Epithelial cell of proximal tubule (primary cell): Measurements from ENCODE around the gene UNC5A. TPM values are rescaled to one million over a fixed set of nuclear protein-coding genes. Genes with fewer than 3 reads are reported as not detected.

Experiments used
- DNase-seq: peaks from one replicate; pipeline ENCODE4 v3.0.0-alpha.2; 2011; ENCODE audit warnings: low read depth
- H3K4me3 ChIP-seq: 2 replicates; pipeline ENCODE4 v1.5.1; 2011; ENCODE audit warnings: low read depth, mild to moderate bottlenecking, low read length
- total RNA-seq: library from RNA; depleted of rRNA; stranded (reverse); fragments of >200 nt; gene quantifications from 2 replicates; pipeline ENCODE4 v1.2.3, GENCODE V29; 2015
- TF ChIP-seq, protein P1 (sequence below): conservative IDR thresholded peaks from 2 replicates; pipeline ENCODE4 v1.5.1; 2012; ENCODE audit warnings: low read depth, mild to moderate bottlenecking, low read length

UNC5A gene
- total RNA-seq, 1 donor from 2014 or later: 1.2 TPM

DNA sequence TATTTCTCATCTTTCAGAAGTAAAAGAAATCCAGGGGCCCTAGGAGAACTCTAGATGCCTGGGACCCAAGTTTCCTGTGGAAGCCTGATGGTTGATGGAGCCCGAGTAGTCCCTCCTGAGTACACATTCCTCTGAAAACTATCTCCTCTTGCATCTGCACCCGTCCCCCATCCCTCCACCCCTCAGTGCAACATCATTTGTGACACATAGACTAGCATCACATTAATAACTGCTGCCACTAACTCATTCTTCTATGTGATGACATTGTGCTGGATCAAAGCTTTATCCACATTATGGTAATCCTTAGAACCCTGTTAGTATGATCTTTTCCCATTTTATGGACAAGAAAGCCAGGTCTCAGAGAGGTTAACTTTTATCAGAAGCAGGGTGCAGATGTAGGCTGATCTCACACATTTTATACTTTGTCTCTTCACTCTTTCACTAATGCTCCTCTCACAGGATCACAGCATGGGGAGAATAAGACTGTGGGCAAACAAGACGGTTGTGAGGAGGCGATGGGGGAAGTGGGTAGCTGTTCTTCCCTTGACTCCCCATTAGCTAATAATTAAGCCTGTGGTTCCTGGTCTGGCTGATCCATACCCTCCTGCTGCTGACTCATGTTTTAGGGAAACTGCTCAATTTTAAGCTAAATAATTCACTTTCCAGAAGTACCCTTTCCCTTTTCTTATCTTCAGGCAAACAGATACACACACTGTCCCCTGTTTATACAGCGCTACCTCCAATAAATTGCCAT lies 92.7 kb downstream of the UNC5A start:
- no peak overlapping the region for H3K4me3 ChIP-seq
- DNase-seq: peak; percentile 59
- TF ChIP-seq, protein P1, sequence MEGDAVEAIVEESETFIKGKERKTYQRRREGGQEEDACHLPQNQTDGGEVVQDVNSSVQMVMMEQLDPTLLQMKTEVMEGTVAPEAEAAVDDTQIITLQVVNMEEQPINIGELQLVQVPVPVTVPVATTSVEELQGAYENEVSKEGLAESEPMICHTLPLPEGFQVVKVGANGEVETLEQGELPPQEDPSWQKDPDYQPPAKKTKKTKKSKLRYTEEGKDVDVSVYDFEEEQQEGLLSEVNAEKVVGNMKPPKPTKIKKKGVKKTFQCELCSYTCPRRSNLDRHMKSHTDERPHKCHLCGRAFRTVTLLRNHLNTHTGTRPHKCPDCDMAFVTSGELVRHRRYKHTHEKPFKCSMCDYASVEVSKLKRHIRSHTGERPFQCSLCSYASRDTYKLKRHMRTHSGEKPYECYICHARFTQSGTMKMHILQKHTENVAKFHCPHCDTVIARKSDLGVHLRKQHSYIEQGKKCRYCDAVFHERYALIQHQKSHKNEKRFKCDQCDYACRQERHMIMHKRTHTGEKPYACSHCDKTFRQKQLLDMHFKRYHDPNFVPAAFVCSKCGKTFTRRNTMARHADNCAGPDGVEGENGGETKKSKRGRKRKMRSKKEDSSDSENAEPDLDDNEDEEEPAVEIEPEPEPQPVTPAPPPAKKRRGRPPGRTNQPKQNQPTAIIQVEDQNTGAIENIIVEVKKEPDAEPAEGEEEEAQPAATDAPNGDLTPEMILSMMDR: no peak

DNA sequence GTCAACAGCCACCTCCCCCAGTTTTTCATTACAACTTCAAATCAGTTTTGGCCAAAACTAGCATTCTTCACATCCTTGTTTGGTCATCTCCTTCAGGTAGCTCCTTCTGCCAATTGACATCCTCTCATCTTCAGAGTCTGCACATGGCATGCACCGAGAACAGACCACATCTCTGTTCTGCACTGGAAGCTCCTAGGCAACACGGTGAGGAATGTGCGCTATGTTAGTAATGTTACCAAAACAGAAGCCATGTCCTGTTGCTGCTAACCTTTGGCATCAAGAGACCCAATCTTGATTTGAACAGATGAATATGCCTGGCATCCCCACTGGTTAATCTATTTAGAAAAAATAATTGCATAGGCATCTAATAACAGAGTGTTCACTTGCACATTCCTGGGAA lies 93.9 kb downstream of the UNC5A start:
- TF ChIP-seq, protein P1: no peak
- no peak for DNase-seq
- H3K4me3 ChIP-seq: no peak overlapping the region

DNA sequence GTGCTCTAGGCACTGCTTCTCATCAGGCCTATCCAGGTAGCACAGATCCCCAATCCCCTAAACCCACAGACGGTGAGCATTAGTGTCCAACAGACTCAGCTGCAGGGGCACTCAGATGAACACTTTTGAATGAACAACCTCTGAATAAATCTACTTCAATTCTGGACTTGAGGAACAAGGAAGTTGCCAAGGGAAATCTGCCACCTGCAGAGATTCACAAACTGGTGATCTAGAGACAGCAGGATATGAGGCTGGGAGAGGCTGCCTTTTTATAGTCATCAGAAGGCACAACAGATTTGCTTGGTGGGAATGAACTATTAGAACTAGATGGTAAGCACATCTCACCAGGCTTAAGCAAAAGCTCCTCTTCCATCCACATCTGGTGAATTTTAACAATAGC lies 95.8 kb downstream of the UNC5A start:
- TF ChIP-seq, protein P1: no peak
- H3K4me3 ChIP-seq: no peak overlapping the region
- no peak for DNase-seq

DNA sequence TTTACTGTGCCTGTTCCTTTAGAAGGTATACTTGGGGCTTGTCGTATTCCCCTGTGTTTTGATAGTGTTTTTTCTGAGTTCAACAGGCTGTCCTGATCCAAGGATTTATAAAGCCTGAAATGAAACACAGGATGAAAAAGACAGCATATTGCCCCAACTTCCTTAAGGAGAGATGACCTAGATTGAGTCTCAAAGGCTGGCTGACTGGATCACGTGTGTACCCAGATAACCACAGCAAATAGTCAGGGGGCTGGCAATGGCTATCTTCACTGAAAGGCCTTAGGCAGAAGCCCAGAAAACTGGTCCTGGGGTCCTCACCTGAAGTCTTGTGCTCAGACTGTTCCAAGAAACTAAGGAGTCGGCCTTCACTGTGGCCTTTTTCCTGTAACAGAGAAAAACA lies 96.4 kb downstream of the UNC5A start:
- H3K4me3 ChIP-seq: no peak overlapping the region
- DNase-seq: no peak
- TF ChIP-seq, protein P1: no peak

DNA sequence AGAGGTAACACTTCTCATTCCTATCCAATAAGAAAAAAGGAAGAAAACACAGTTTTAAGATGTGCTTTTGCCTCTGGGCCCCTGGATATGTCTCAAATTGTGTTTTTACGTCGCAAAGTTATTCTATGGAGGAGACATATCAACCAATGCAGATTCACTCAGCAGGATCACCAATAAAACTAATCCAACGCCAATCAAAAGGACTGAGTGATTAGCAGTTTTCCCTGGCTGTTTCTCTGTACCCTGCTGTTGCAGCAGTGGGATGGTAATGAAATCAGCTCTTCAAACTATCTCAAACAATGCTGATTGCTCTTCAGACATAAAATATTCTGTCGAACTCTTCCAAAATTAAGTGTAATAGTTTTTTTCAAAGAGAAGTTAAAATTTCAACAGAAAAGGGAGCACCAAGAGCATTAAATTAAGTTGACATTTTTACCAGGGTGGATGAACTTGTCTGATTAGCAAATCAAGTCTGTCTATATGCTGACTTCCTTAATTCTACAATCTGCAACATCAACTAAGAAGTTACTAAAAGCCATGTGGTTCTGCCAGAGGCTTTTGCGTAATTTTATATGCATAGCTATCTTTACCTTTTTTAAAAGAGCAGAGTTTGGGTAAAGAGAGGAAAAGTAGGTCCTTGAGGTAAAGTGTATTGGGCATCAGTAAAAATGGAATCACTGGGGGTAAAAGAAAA lies 98.5 kb downstream of the UNC5A start:
- TF ChIP-seq, protein P1: no peak
- DNase-seq: no peak
- no peak overlapping the region for H3K4me3 ChIP-seq

DNA sequence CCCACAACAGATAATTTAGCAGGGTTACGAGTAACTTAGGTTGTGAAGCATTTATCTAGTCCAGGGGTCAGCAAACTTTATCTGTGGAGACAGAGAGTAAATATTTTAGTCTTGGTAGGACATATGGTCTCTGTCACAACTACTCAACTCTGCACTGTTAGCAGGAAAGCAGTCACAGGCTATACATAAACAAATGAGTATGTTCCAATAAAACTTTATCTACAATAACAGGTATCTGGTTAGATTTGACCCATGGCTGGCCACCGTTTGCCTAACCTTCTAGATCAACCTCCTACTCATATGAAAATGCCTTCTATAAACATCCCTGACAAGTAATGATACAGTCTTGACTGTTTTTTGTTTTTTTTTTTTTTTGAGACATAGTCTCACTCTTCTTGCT lies 101.8 kb downstream of the UNC5A start:
- TF ChIP-seq, protein P1: no peak
- H3K4me3 ChIP-seq: no peak overlapping the region
- DNase-seq: no peak

DNA sequence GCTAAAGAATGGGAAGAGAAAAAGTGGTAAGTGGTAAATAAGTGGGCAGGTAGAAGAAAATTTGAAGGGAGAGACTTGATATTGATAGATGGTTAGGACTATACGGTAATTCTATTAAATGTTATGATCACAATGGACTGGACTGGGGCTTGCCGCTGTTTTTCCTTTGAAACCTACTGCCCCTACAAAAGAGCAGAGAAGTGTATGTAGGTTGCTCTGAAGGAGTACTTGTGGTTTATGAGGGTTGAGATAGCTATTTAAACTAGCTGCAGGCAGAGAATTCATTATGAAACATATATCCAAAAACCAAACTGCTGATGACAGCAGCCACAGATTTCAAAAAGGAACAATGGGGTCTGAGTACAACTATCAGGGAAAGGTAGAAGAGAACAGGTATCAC lies 105.5 kb downstream of the UNC5A start:
- no peak for DNase-seq
- no peak overlapping the region for H3K4me3 ChIP-seq
- TF ChIP-seq, protein P1: no peak
